ENCODE results near the gene LHX4. TPM values are rescaled to one million over a fixed set of nuclear protein-coding genes. Genes with fewer than 3 reads are reported as not detected.
A peak's percentile ranks its signal among the peaks of the same experiment; 100 is the strongest.

Gene LHX4
- total RNA-seq, 3 donors from 2014 or later: 0.41 to 2.5 (median 0.89) TPM

DNA sequence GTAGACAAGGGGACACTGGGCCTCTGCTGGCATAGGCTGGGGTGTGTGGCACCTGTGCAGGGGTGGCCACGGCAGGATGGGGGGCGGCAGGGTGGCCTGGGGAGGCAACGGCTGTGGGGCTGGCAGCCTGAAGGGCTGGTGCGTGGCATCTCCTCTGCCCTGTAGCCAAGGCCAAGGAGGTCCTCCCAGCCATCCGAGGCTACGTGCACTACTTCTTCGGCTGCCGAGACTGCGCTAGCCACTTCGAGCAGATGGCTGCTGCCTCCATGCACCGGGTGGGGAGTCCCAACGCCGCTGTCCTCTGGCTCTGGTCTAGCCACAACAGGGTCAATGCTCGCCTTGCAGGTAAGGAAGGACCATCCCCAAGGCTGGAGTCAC lies 36.0 kb upstream of the LHX4 start:
- no peak overlapping the region for H3K4me3 ChIP-seq
- H3K9me3 ChIP-seq: no peaks in the 10 kb centered on the region
- DNase-seq (no peak), ATAC-seq (no peak)
- intact Hi-C loops (cut with DNase I, micrococcal nuclease): no loop called here
- peaks cover 2% of the 10 kb centered on the region for H3K36me3 ChIP-seq (ENCODE audit: low read depth)
- peaks cover 5% of the 10 kb centered on the region for H3K4me1 ChIP-seq (ENCODE audit: low read depth)
- TF ChIP-seq, protein P1, sequence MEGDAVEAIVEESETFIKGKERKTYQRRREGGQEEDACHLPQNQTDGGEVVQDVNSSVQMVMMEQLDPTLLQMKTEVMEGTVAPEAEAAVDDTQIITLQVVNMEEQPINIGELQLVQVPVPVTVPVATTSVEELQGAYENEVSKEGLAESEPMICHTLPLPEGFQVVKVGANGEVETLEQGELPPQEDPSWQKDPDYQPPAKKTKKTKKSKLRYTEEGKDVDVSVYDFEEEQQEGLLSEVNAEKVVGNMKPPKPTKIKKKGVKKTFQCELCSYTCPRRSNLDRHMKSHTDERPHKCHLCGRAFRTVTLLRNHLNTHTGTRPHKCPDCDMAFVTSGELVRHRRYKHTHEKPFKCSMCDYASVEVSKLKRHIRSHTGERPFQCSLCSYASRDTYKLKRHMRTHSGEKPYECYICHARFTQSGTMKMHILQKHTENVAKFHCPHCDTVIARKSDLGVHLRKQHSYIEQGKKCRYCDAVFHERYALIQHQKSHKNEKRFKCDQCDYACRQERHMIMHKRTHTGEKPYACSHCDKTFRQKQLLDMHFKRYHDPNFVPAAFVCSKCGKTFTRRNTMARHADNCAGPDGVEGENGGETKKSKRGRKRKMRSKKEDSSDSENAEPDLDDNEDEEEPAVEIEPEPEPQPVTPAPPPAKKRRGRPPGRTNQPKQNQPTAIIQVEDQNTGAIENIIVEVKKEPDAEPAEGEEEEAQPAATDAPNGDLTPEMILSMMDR (IDR thresholded peaks at IDR 0.05): no peak

DNA sequence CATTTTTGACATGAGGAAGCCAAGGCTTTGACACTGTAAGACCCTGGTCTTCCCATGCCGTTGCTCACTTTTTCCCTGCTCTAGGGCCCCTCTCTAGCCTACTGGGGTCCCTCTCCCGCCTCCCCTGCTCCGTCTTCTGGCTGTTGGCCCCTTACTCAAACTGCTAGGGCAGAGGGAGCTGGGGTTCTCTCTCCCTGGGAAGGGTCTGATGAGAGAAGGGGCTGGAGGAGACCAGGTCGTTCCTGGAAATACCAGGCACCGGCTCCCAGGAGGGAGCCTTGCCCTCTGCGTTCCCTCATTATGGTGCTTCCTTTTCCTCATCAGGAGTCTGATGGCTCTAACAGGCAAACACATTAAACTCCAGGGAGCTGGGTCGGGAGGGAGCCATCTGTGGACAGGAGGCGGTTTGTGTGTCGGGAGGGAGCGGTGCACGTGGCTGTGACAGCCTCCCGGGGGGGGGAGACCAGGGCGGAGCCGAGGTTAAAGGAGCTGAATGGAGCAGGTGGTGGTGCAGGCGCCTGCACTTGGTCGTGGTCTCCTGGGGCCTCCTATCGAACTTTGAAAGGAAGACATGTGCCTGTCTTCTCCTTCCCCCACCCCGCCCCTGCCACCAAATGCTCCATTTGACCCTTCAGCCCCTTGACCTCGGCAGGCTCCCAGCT lies 35.4 kb upstream of the LHX4 start:
- TF ChIP-seq, protein P1 (IDR thresholded peaks at IDR 0.05): no peak
- peaks cover 2% of the 10 kb centered on the region for H3K36me3 ChIP-seq (ENCODE audit: low read depth)
- DNase-seq (peak in 1 of 3 donors; percentile 11), ATAC-seq (peak; percentile 37)
- H3K9me3 ChIP-seq: no peaks in the 10 kb centered on the region
- intact Hi-C loops (cut with DNase I, micrococcal nuclease): no loop called here
- H3K4me3 ChIP-seq: no peak overlapping the region
- H3K4me1 ChIP-seq (ENCODE audit: low read depth): peaks cover 5% of the 10 kb centered on the region

DNA sequence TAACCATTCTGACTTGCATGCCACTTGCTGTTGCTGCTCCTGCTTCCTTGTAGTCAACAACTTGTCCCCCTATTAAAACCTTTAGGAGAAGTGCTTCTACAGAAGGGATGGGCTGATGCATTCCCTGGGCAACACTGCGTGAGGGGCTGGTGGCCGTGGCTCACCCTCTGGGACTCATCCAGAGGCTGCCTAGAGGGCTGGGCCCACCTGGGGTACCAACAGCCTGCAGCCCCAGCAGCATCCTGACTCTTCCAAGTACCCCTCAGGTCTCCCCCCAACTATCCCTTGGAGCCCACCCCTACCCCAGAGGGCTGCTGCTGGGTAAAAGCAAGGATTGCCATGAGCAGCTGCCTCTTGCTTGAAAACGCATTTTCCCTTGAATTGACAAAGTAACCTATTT lies 34.7 kb upstream of the LHX4 start:
- DNase-seq (no peak), ATAC-seq (no peak)
- peaks cover 5% of the 10 kb centered on the region for H3K4me1 ChIP-seq (ENCODE audit: low read depth)
- no peak overlapping the region for H3K4me3 ChIP-seq
- no peaks in the 10 kb centered on the region for H3K9me3 ChIP-seq
- peaks cover 2% of the 10 kb centered on the region for H3K36me3 ChIP-seq (ENCODE audit: low read depth)
- intact Hi-C loops (cut with DNase I, micrococcal nuclease): no loop called here
- TF ChIP-seq, protein P1 (IDR thresholded peaks at IDR 0.05): no peak

DNA sequence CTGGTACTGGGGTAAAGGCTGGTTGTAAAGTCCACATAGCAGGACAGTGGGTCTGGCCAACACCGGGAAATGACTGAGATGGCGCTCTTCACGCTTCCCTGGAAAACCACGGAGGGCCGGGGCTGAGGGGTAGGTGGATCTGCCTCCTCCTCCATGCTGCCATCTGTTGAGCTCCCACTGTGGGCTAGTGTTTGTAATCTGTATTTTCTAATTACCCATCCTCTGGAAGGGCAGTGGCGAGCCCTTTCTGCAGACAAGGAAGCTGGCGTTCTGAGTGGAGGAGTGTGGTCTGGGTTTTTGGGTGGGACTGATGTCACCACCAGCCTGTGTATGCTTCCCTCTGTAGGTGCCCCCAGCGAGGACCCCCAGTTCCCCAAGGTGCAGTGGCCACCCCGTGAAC lies 34.1 kb upstream of the LHX4 start:
- H3K36me3 ChIP-seq (ENCODE audit: low read depth): peaks cover 2% of the 10 kb centered on the region
- ATAC-seq (no peak), DNase-seq (no peak)
- intact Hi-C loops (cut with DNase I, micrococcal nuclease): no loop called here
- TF ChIP-seq, protein P1 (IDR thresholded peaks at IDR 0.05): no peak
- H3K4me1 ChIP-seq (ENCODE audit: low read depth): peaks cover 5% of the 10 kb centered on the region
- no peak overlapping the region for H3K4me3 ChIP-seq
- no peaks in the 10 kb centered on the region for H3K9me3 ChIP-seq

DNA sequence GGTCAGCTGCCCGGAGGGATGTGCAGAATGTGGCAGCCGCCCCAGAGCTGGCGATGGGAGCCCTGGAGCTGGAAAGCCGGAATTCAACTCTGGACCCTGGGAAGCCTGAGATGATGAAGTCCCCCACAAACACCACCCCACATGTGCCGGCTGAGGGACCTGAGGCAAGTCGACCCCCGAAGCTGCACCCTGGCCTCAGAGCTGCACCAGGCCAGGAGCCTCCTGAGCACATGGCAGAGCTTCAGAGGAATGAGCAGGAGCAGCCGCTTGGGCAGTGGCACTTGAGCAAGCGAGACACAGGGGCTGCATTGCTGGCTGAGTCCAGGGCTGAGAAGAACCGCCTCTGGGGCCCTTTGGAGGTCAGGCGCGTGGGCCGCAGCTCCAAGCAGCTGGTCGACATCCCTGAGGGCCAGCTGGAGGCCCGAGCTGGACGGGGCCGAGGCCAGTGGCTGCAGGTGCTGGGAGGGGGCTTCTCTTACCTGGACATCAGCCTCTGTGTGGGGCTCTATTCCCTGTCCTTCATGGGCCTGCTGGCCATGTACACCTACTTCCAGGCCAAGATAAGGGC lies 33.5 kb upstream of the LHX4 start:
- Histone ChIP-seq H3K36me3 (ENCODE audit: low read depth) (peaks cover 2% of the 10 kb centered on the region), H3K4me1 (ENCODE audit: low read depth) (peaks cover 5% of the 10 kb centered on the region), H3K9me3 (no peaks in the 10 kb centered on the region), H3K4me3 (no peak overlapping the region)
- intact Hi-C loops (cut with DNase I, micrococcal nuclease): no loop called here
- DNase-seq (no peak), ATAC-seq (no peak)
- TF ChIP-seq, protein P1 (IDR thresholded peaks at IDR 0.05): no peak
